Activated CD8-positive, alpha-beta memory T cell treated with anti-CD3 and anti-CD28 coated beads for 1 hour (primary cell): ENCODE measurements around the gene DNASE1L1.

Experiments used
- DNase-seq, 2 donors: peaks; one replicate each; pipeline ENCODE4 v3.0.0-alpha.2; 2020; ENCODE audit warnings: low read depth in 1 of 2; ENCODE audit errors: extremely low read depth in 1 of 2

DNASE1L1 gene

GRCh38 chrX:154370300-154371016, 38.6 kb downstream of the DNASE1L1 start:
- no peak for DNase-seq

- DNase-seq = peak; percentile 48 to 54
Measured at GRCh38 chrX:154369449-154370299, 39.4 kb downstream of the DNASE1L1 start.

GRCh38 chrX:154368630-154369448, 40.2 kb downstream of the DNASE1L1 start:
- DNase-seq = peak; percentile 82 to 91

GRCh38 chrX:154367474-154368308, 41.4 kb downstream of the DNASE1L1 start:
- DNase-seq = no peak

- DNase-seq = no peak
Measured at GRCh38 chrX:154366666-154367055, 42.4 kb downstream of the DNASE1L1 start.

- DNase-seq = no peak
Measured at GRCh38 chrX:154365997-154366665, 42.9 kb downstream of the DNASE1L1 start.

GRCh38 chrX:154365052-154365600, 43.9 kb downstream of the DNASE1L1 start:
- no peak for DNase-seq

GRCh38 chrX:154363706-154364439, 45.2 kb downstream of the DNASE1L1 start:
- DNase-seq = no peak

GRCh38 chrX:154362085-154362742, 46.8 kb downstream of the DNASE1L1 start:
- no peak for DNase-seq

GRCh38 chrX:154360155-154360713, 48.8 kb downstream of the DNASE1L1 start:
- no peak for DNase-seq

- no peak for DNase-seq
Measured at GRCh38 chrX:154359362-154360154, 49.5 kb downstream of the DNASE1L1 start.

GRCh38 chrX:154358829-154359228, 50.2 kb downstream of the DNASE1L1 start:
- DNase-seq = no peak

GRCh38 chrX:154358011-154358410, 51.0 kb downstream of the DNASE1L1 start:
- no peak for DNase-seq

- DNase-seq = no peak
Measured at GRCh38 chrX:154357205-154357604, 51.8 kb downstream of the DNASE1L1 start.

- no peak for DNase-seq
Measured at GRCh38 chrX:154356596-154356995, 52.5 kb downstream of the DNASE1L1 start.

GRCh38 chrX:154355776-154356140, 53.3 kb downstream of the DNASE1L1 start:
- no peak for DNase-seq

- DNase-seq = no peak
Measured at GRCh38 chrX:154355094-154355775, 53.8 kb downstream of the DNASE1L1 start.
